ENCODE results near the gene INTS15.

Gene INTS15

DNA sequence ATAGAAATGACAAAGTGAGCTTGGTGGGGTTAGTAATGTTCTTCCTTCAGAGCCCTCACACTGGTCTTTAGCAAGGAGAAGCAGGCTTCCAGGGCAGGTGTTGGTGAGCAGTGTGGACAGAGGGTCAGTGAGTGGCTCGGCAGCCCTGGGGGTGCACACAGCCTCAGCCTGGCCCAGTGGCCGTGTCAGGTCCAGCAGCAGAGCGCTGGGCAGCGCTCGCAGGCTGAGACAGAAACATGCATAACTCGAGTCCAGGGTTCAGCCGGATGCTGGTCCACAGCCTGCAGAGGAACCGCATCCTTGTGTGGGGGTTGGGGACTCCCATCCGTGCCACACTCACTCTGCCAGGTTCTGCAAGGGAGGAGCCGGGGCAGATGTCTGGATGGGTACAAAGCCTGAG lies 14.6 kb downstream of the INTS15 start:
- Histone ChIP-seq H3K27ac (no peak overlapping the region), H3K27me3 (replicated peaks) (no peaks in the 10 kb centered on the region), H3K4me3 (ENCODE audit: low read depth, low read length) (no peak overlapping the region), H3K36me3 (replicated peaks) (peaks cover 20% of the 10 kb centered on the region)
- TF ChIP-seq CTCF (IDR thresholded peaks at IDR 0.05; ENCODE audit: low read depth, low read length, missing control alignments): no peak
- in situ Hi-C loops (cut with HindIII; ENCODE audit: low pct_ligation_motif_present, low sequenced_read_pairs): no loop called here
- no peak for DNase-seq

DNA sequence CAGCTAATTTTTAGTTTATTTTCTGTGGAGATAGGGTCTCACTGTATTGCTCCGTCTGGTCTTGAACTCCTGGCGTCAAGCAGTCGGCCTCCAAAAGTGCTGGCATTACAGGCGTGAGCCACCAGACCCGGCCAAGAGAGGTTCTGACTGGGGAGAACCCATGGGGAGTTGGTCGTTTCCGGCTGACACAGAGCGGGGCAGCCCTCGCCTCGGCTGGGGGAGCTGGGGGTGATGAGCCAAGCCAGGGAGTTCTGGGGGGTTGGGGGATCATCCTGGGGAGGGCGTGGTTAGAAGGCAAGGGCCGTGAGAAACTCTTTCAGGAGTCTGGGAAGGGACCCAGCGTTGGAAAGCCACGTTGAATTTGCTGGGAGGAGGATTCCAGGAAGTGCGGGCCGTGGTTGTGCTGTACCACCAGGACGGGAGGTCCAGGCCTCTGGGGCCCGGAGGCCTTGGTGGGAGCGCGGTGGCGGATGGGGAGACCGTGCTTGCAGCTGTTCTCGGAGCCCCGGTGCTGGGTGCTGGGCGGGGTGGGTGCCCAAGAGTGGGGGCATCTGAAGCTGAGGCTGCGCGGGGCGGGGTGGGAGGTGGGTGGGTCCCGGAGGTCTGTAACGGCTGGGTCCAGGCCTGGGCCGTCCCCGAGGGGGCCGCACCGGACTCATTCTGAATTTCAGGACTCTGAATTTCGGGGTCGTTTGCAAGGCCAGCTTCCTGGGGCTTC lies 17.2 kb downstream of the INTS15 start:
- in situ Hi-C loops (cut with HindIII; ENCODE audit: low pct_ligation_motif_present, low sequenced_read_pairs): no loop called here
- DNase-seq: no peak
- H3K36me3 ChIP-seq (replicated peaks): peaks cover 12% of the 10 kb centered on the region

GRCh38 chr7:6607651-6608051 lies 17.8 kb downstream of the INTS15 start:
- H3K27me3 ChIP-seq (replicated peaks): no peaks in the 10 kb centered on the region
- no peak overlapping the region for H3K4me3 ChIP-seq (ENCODE audit: low read depth, low read length)
- in situ Hi-C loops (cut with HindIII; ENCODE audit: low pct_ligation_motif_present, low sequenced_read_pairs): no loop called here
- peaks cover 6% of the 10 kb centered on the region for H3K36me3 ChIP-seq (replicated peaks)
- H3K27ac ChIP-seq: no peak overlapping the region
- no peak for TF ChIP-seq CTCF (IDR thresholded peaks at IDR 0.05; ENCODE audit: low read depth, low read length, missing control alignments)
- no peak for DNase-seq

More for the DNA sequence above, 17.2 kb downstream of the INTS15 start:
- Histone ChIP-seq H3K27ac (no peak overlapping the region), H3K4me3 (ENCODE audit: low read depth, low read length) (no peak overlapping the region), H3K27me3 (replicated peaks) (no peaks in the 10 kb centered on the region)
- TF ChIP-seq CTCF (IDR thresholded peaks at IDR 0.05; ENCODE audit: low read depth, low read length, missing control alignments): no peak

DNA sequence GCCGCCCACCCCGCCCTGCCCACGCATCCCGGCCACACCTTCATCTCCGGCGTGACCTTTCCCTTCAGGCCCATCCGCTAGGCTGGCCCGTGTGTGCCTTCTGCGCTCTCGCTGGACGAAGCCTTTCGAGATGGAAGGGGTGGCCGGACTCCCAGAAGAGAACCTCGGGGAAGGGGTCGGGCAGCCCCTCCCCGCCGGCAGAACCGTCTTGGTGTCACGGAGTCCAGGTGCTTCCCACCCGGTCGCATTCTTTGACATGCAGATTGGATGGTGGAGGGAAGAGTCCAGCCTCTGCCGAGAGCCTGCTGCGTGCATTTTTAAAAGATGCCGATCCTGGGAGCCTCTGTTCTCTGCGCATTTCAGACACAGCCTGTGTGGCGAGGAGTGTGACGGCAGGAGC lies 18.3 kb downstream of the INTS15 start:
- Histone ChIP-seq H3K27me3 (replicated peaks) (no peaks in the 10 kb centered on the region), H3K4me3 (ENCODE audit: low read depth, low read length) (no peak overlapping the region), H3K36me3 (replicated peaks) (peaks cover 5% of the 10 kb centered on the region), H3K27ac (no peak overlapping the region)
- no peak for TF ChIP-seq CTCF (IDR thresholded peaks at IDR 0.05; ENCODE audit: low read depth, low read length, missing control alignments)
- in situ Hi-C loops (cut with HindIII; ENCODE audit: low pct_ligation_motif_present, low sequenced_read_pairs): no loop called here
- no peak for DNase-seq

DNA sequence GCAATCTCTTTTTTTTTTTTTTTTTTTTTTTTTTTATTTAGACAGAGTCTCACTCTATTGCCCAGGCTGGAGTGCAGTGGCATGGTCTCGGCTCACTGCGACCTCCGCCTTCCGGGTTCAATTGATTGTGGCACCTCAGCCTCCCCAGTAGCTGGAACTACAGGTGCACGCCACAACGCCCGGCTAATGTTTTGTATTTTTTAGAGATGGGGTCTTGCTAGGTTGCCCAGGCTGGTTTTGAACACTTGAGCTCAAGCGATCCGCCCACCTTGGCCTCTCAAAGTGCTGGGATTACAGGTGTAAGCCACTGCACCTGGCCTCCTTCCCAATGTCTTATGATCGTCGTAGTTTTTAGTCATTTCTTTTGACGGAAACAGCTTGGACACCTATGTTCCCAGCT lies 19.0 kb downstream of the INTS15 start:
- Histone ChIP-seq H3K27ac (no peak overlapping the region), H3K27me3 (replicated peaks) (no peaks in the 10 kb centered on the region), H3K4me3 (ENCODE audit: low read depth, low read length) (no peak overlapping the region), H3K36me3 (replicated peaks) (peaks cover 5% of the 10 kb centered on the region)
- TF ChIP-seq CTCF (IDR thresholded peaks at IDR 0.05; ENCODE audit: low read depth, low read length, missing control alignments): no peak
- in situ Hi-C loops (cut with HindIII; ENCODE audit: low pct_ligation_motif_present, low sequenced_read_pairs): no loop called here
- DNase-seq: no peak

DNA sequence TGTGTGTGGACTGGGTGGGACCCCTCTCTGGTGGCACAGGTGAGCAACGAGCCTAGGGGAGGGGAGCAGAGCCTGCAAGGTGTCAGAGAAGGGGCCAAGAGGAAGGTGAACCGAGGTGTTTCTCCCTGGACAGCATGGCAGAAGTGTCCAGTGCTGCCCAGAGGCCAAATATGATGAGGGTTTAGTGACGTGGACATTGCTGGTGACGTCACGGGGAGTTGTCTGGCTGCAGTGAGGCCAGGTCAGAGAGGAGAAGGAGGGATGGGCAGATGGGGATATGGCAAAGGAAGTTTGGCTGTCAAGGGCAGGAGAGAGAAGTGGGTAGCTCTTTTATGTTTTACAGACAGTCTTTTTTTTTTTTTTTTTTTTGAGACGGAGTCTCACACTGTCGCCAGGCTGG lies 23.0 kb downstream of the INTS15 start:
- peaks cover 11% of the 10 kb centered on the region for H3K27me3 ChIP-seq (replicated peaks)
- no peak for DNase-seq
- TF ChIP-seq CTCF (IDR thresholded peaks at IDR 0.05; ENCODE audit: low read depth, low read length, missing control alignments): no peak
- H3K36me3 ChIP-seq (replicated peaks): peaks cover 5% of the 10 kb centered on the region
- in situ Hi-C loops (cut with HindIII; ENCODE audit: low pct_ligation_motif_present, low sequenced_read_pairs): no loop called here
- no peak overlapping the region for H3K4me3 ChIP-seq (ENCODE audit: low read depth, low read length)
- H3K27ac ChIP-seq: no peak overlapping the region
